ENCODE measurements around the gene AXIN1.
"Not testable (repeated sequence)": the region's sequence is repeated elsewhere in the genome, so short reads cannot be mapped to it uniquely, and the experiment has no call there.

- TF ChIP-seq EZH2 (IDR thresholded peaks at IDR 0.05; ENCODE audit: low read depth, low read length, severe bottlenecking); HDAC6 (IDR thresholded peaks at IDR 0.05; ENCODE audit: low read depth, low read length); CTCF (IDR thresholded peaks at IDR 0.05; ENCODE audit: control extremely low read depth in 1 of 3, insufficient read depth in 1 of 3, low read depth in 1 of 3, low read length in 3 of 3); POLR2A (IDR thresholded peaks at IDR 0.05; ENCODE audit: control extremely low read depth in 1 of 2, low read depth in 2 of 2, low read length in 2 of 2); JUND (IDR thresholded peaks at IDR 0.05; ENCODE audit: low read length); ZNF274 (IDR thresholded peaks at IDR 0.05; ENCODE audit: borderline replicate concordance, extremely low read depth, low read length); BACH1 (IDR thresholded peaks at IDR 0.05; ENCODE audit: low read length); POLR2AphosphoS5 (IDR thresholded peaks at IDR 0.05; ENCODE audit: low read depth, low read length): not testable (repeated sequence)
Measured at GRCh38 chr16:341974-342336, 10.6 kb downstream of the AXIN1 start.
